Neural cell (in vitro differentiated cells): ENCODE measurements around the gene PLCB1. TPM values are rescaled to one million over a fixed set of nuclear protein-coding genes. Genes with fewer than 3 reads are reported as not detected.

Experiments
- H2AFZ ChIP-seq: fragments of 200-600, 300-800 bp; sonication (generic), shearing (Covaris generic); 2 replicates; pipeline ENCODE4 v1.6.0; 2014; ENCODE audit warnings: low read depth, mild to moderate bottlenecking, antibody characterized with exemption, low read length, moderate library complexity
- H3F3A ChIP-seq: fragments of 200-600 bp; shearing (Covaris generic); 2 replicates; pipeline ENCODE4 v1.6.1; 2016; ENCODE audit warnings: mild to moderate bottlenecking, moderate library complexity, mixed read lengths, antibody characterized with exemption, low read length; ENCODE audit not compliant: insufficient read depth, poor library complexity, severe bottlenecking
- H3K27ac ChIP-seq: fragments of 200-600, 300-800 bp; sonication (generic), shearing (Covaris generic); 2 replicates; pipeline ENCODE4 v1.5.1; 2014; ENCODE audit warnings: mild to moderate bottlenecking, low read length, moderate library complexity
- H3K27me3 ChIP-seq: fragments of 300-800, 200-600 bp; sonication (generic), shearing (Covaris generic); 2 replicates; pipeline ENCODE4 v1.6.0; 2014; ENCODE audit warnings: mild to moderate bottlenecking, low read depth, low read length, moderate library complexity; ENCODE audit not compliant: insufficient read depth
- H3K36me3 ChIP-seq: fragments of 300-800, 200-600 bp; sonication (generic), shearing (Covaris generic); 2 replicates; pipeline ENCODE4 v1.5.1; 2014; ENCODE audit warnings: mild to moderate bottlenecking, antibody characterized with exemption, low read length, moderate library complexity; ENCODE audit not compliant: insufficient read depth
- H3K4me2 ChIP-seq: fragments of 300-800, 200-600 bp; sonication (generic), shearing (Covaris generic); 2 replicates; pipeline ENCODE4 v1.6.0; 2014; ENCODE audit warnings: mild to moderate bottlenecking, low read length
- H3K4me3 ChIP-seq: fragments of 300-800, 200-600 bp; sonication (generic), shearing (Covaris generic); 2 replicates; pipeline ENCODE4 v1.5.1; 2014; ENCODE audit warnings: mild to moderate bottlenecking, low read length, moderate library complexity
- H3K79me2 ChIP-seq: fragments of 200-600 bp; shearing (Covaris generic); replicated peaks from 2 replicates; pipeline ENCODE4 v1.6.0; 2014; ENCODE audit warnings: mild to moderate bottlenecking, low read length, moderate library complexity; ENCODE audit not compliant: insufficient read depth
- H3K9ac ChIP-seq: fragments of 300-800, 200-600 bp; sonication (generic), shearing (Covaris generic); 2 replicates; pipeline ENCODE4 v1.6.1; 2016; ENCODE audit warnings: mild to moderate bottlenecking, low read length, mixed read lengths
- H3K9me2 ChIP-seq: fragments of 200-600 bp; shearing (Covaris generic); 2 replicates; pipeline ENCODE4 v1.6.1; 2016; ENCODE audit warnings: mild to moderate bottlenecking, low read length, mixed read lengths; ENCODE audit not compliant: insufficient read depth
- H3K9me3 ChIP-seq: fragments of 200-600, 300-800 bp; sonication (generic), shearing (Covaris generic); 2 replicates; pipeline ENCODE4 v1.6.1; 2016; ENCODE audit warnings: mild to moderate bottlenecking, mixed run types, low read length, moderate library complexity, mixed read lengths
- H4K20me1 ChIP-seq: fragments of 200-600 bp; shearing (Covaris generic); 2 replicates; pipeline ENCODE4 v1.6.1; 2016; ENCODE audit warnings: mild to moderate bottlenecking, mixed run types; ENCODE audit not compliant: insufficient read depth
- EP300 ChIP-seq: fragments of 450-650 bp; conservative IDR thresholded peaks from 2 replicates; pipeline ENCODE4 v1.6.1; 2014; ENCODE audit warnings: antibody characterized with exemption, mild to moderate bottlenecking, moderate library complexity; ENCODE audit not compliant: poor library complexity, severe bottlenecking
- EZH2 ChIP-seq: fragments of 200-600, 300-800 bp; shearing (Covaris generic), sonication (generic); IDR thresholded peaks from 2 replicates; pipeline ENCODE4 v1.6.1; 2014; ENCODE audit warnings: antibody characterized with exemption, low read length, borderline replicate concordance, mild to moderate bottlenecking; ENCODE audit not compliant: insufficient read depth, poor library complexity, severe bottlenecking
- MXI1 ChIP-seq: fragments of 450-650 bp; conservative IDR thresholded peaks from 2 replicates; pipeline ENCODE4 v1.6.1; 2014; ENCODE audit warnings: antibody characterized with exemption, mild to moderate bottlenecking; ENCODE audit not compliant: poor library complexity, severe bottlenecking
- POLR2AphosphoS5 ChIP-seq: IDR thresholded peaks from 2 replicates; pipeline ENCODE4 v1.6.1; 2012
- RAD21 ChIP-seq: fragments of 450-650 bp; conservative IDR thresholded peaks from 2 replicates; pipeline ENCODE4 v1.6.1; 2014; ENCODE audit warnings: antibody characterized with exemption, mild to moderate bottlenecking, moderate library complexity
- REST ChIP-seq: IDR thresholded peaks from 2 replicates; pipeline ENCODE4 v1.6.1; 2012; ENCODE audit warnings: borderline replicate concordance
- SMC3 ChIP-seq: fragments of 450-650 bp; conservative IDR thresholded peaks from 2 replicates; pipeline ENCODE4 v1.6.1; 2014; ENCODE audit warnings: antibody characterized with exemption, mild to moderate bottlenecking, moderate library complexity; ENCODE audit not compliant: poor library complexity
- TAF1 ChIP-seq: IDR thresholded peaks from 2 replicates; pipeline ENCODE4 v1.6.1; 2012; ENCODE audit warnings: low read depth
- polyA plus RNA-seq: library from polyadenylated mRNA; depleted of rRNA; stranded (reverse); fragments of >200 nt; gene quantifications from 2 replicates; pipeline ENCODE4 v1.2.3, GENCODE V29; 2014

Gene PLCB1
- polyA plus RNA-seq, 1 donor from 2014 or later = 11.4 TPM

- H3K9ac ChIP-seq = no peak overlapping the region
- H3K9me3 ChIP-seq = no peaks in the 10 kb centered on the region
- H4K20me1 ChIP-seq = no peaks in the 10 kb centered on the region
- no peaks in the 10 kb centered on the region for H3F3A ChIP-seq
- no peak overlapping the region for H3K4me2 ChIP-seq
- TF ChIP-seq MXI1 (no peak), SMC3 (no peak), EZH2 (no peak), TAF1 (no peak), POLR2AphosphoS5 (no peak), REST (no peak)
- H2AFZ ChIP-seq = no peak overlapping the region
- no peak overlapping the region for H3K4me3 ChIP-seq
- H3K36me3 ChIP-seq = no peaks in the 10 kb centered on the region
- no peaks in the 10 kb centered on the region for H3K79me2 ChIP-seq
- H3K9me2 ChIP-seq = no peaks in the 10 kb centered on the region
- H3K27me3 ChIP-seq = no peaks in the 10 kb centered on the region
- H3K27ac ChIP-seq = no peak overlapping the region
Observed at GRCh38 chr20:8428988-8429387, 296.9 kb downstream of the PLCB1 start.

GRCh38 chr20:8431538-8432434, 299.7 kb downstream of the PLCB1 start:
- Histone ChIP-seq H3K9me2 (no peaks in the 10 kb centered on the region), H3K27me3 (no peaks in the 10 kb centered on the region), H3K4me3 (no peak overlapping the region), H3F3A (no peaks in the 10 kb centered on the region), H2AFZ (no peak overlapping the region), H3K27ac (no peak overlapping the region), H3K79me2 (no peaks in the 10 kb centered on the region), H3K9me3 (no peaks in the 10 kb centered on the region), H3K36me3 (no peaks in the 10 kb centered on the region), H4K20me1 (no peaks in the 10 kb centered on the region), H3K9ac (no peak overlapping the region), H3K4me2 (no peak overlapping the region)
- TF ChIP-seq POLR2AphosphoS5 = no peak
- no peak for TF ChIP-seq EZH2
- TF ChIP-seq RAD21 = no peak
- no peak for TF ChIP-seq REST
- TF ChIP-seq TAF1 = no peak
- TF ChIP-seq SMC3 = no peak
- TF ChIP-seq EP300 = no peak
